Measurements from ENCODE around the gene PRPH. TPM values are rescaled to one million over a fixed set of nuclear protein-coding genes. Genes with fewer than 3 reads are reported as not detected.
"Not testable (repeated sequence)": the region's sequence is repeated elsewhere in the genome, so short reads cannot be mapped to it uniquely, and the experiment has no call there.

The PRPH gene
- total RNA-seq: 1 to 10 TPM in 1 of 4 donors, under 1 TPM in 2, not detected in 1; 0.19 to 1.4 (median 0.61) TPM

- intact Hi-C loops (cut with DNase I; ENCODE audit: low total_unique reads): no loop called here
- H3K4me3 ChIP-seq (ENCODE audit: low read depth, poor library complexity, severe bottlenecking): no peak within 1 kb of the TSS
- TF ChIP-seq CTCF (IDR thresholded peaks at IDR 0.05) (no peak), POLR2A (IDR thresholded peaks at IDR 0.05) (no peak)
- DNase-seq (ENCODE audit: low spot score in 2 of 2): no peak
- WGBS, 2 donors: 8 to 14% methylated on average over 14 to 69 of the region's 82 CpGs
Observed at GRCh38 chr12:49295082-49295936, at the start of gene PRPH. PRPH (plus strand) TSS chr12:49295147; CDS start chr12:49295201, 54 bp downstream.

GRCh38 chr12:49251357-49251756 is 43.6 kb upstream of the PRPH start:
- TF ChIP-seq POLR2A (IDR thresholded peaks at IDR 0.05) (no peak), CTCF (IDR thresholded peaks at IDR 0.05) (no peak)
- 90 to 94% methylated on average over 5 of the region's 5 CpGs for WGBS, 2 donors
- H3K4me3 ChIP-seq (ENCODE audit: low read depth, poor library complexity, severe bottlenecking): no peak overlapping the region
- intact Hi-C loops (cut with DNase I; ENCODE audit: low total_unique reads): no loop called here
- DNase-seq (ENCODE audit: low spot score in 2 of 2): no peak

GRCh38 chr12:49253033-49253623 is 41.8 kb upstream of the PRPH start:
- no peak for TF ChIP-seq CTCF (IDR thresholded peaks at IDR 0.05)
- 56 to 57% methylated on average over 11 of the region's 11 CpGs for WGBS, 2 donors
- H3K4me3 ChIP-seq (ENCODE audit: low read depth, poor library complexity, severe bottlenecking): no peak overlapping the region
- DNase-seq (ENCODE audit: low spot score in 2 of 2): no peak
- intact Hi-C loops (cut with DNase I; ENCODE audit: low total_unique reads): no loop called here

- 85 to 90% methylated on average over 10 of the region's 10 CpGs for WGBS, 2 donors
- DNase-seq (ENCODE audit: low spot score in 2 of 2); H3K4me3 ChIP-seq (ENCODE audit: low read depth, poor library complexity, severe bottlenecking); intact Hi-C loops (cut with DNase I; ENCODE audit: low total_unique reads): not testable (repeated sequence)
Observed at GRCh38 chr12:49255456-49255855, 39.5 kb upstream of the PRPH start.

- no peak overlapping the region for H3K4me3 ChIP-seq (ENCODE audit: low read depth, poor library complexity, severe bottlenecking)
- TF ChIP-seq POLR2A (IDR thresholded peaks at IDR 0.05) (no peak), CTCF (IDR thresholded peaks at IDR 0.05) (no peak)
- intact Hi-C loops (cut with DNase I; ENCODE audit: low total_unique reads): no loop called here
- no peak for DNase-seq (ENCODE audit: low spot score in 2 of 2)
- WGBS, 2 donors: 80 to 84% methylated on average over 11 of the region's 11 CpGs
Observed at GRCh38 chr12:49255857-49256637, 38.9 kb upstream of the PRPH start.

- intact Hi-C loops (cut with DNase I; ENCODE audit: low total_unique reads); DNase-seq (ENCODE audit: low spot score in 2 of 2); H3K4me3 ChIP-seq (ENCODE audit: low read depth, poor library complexity, severe bottlenecking): not testable (repeated sequence)
- 92 to 96% methylated on average over 10 of the region's 10 CpGs for WGBS, 2 donors
Observed at GRCh38 chr12:49257508-49258184, 37.3 kb upstream of the PRPH start.

All from lower leg skin (tissue), 4 donors.